ENCODE data around the gene MRM3. TPM values are rescaled to one million over a fixed set of nuclear protein-coding genes. Genes with fewer than 3 reads are reported as not detected.
"Not testable (repeated sequence)": the region's sequence is repeated elsewhere in the genome, so short reads cannot be mapped to it uniquely, and the experiment has no call there.

MRM3 gene
- total RNA-seq, 4 donors from 2014 or later: 20.5 to 33.9 (median 27.8) TPM

DNA sequence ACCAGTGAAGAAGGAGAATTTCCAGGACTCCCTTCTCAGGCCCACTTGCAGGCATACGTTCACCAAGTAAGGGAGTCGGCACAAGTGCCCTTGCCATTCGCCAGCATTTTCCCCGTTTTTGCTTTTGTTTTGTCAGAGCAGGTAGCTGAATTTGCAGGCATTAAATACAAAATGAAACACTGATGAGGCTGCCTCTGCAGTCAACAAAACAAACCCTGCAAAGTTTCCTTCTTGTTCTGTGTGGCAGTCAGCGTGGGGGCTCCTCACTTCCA, 7.9 kb upstream of the MRM3 start:
- Histone ChIP-seq H3K4me3 (no peak overlapping the region), H3K4me1 (no peaks in the 10 kb centered on the region), H3K27ac (no peak overlapping the region), H3K36me3 (peaks cover 0 to 95% of the 10 kb centered on the region in 2 donors), H3K9me3 (no peaks in the 10 kb centered on the region), H3K27me3 (no peaks in the 10 kb centered on the region)
- no peak for ATAC-seq
- TF ChIP-seq POLR2AphosphoS5 (IDR thresholded peaks at IDR 0.05): no peak
- TF ChIP-seq EP300 (IDR thresholded peaks at IDR 0.05): no peak
- TF ChIP-seq, protein P1, sequence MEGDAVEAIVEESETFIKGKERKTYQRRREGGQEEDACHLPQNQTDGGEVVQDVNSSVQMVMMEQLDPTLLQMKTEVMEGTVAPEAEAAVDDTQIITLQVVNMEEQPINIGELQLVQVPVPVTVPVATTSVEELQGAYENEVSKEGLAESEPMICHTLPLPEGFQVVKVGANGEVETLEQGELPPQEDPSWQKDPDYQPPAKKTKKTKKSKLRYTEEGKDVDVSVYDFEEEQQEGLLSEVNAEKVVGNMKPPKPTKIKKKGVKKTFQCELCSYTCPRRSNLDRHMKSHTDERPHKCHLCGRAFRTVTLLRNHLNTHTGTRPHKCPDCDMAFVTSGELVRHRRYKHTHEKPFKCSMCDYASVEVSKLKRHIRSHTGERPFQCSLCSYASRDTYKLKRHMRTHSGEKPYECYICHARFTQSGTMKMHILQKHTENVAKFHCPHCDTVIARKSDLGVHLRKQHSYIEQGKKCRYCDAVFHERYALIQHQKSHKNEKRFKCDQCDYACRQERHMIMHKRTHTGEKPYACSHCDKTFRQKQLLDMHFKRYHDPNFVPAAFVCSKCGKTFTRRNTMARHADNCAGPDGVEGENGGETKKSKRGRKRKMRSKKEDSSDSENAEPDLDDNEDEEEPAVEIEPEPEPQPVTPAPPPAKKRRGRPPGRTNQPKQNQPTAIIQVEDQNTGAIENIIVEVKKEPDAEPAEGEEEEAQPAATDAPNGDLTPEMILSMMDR (IDR thresholded peaks at IDR 0.05): no peak
- TF ChIP-seq POLR2A (IDR thresholded peaks at IDR 0.05): no peak
- WGBS, 2 donors (ENCODE audit: low coverage in 1 of 2): 76 to 84% methylated on average over 4 to 5 of the region's 5 CpGs

DNA sequence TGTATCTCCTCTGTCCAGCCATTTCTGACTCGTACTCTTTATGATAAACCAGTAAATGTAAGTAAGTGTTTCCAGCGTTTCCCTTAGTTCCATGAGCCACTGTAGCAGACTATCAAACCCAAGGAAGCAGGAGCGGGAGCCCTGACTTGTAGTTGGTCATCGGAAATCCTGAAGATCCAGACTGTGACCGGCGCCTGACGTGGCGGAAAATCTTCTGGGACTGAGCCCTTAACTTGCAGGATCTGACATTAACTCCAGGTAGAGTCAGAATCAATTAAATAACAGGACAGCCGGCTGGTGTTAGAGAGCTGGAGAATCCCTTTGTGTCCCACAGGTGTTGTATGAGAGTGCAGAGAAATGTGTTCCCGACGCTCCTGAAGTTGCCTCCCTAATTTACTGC, 4.1 kb upstream of the MRM3 start:
- Histone ChIP-seq H3K4me1 (peaks cover 0 to 20% (median 9%) of the 10 kb centered on the region in 3 donors), H3K9me3 (no peaks in the 10 kb centered on the region), H3K4me3 (no peak overlapping the region), H3K36me3 (peaks cover 0 to 59% of the 10 kb centered on the region in 2 donors), H3K27me3 (no peaks in the 10 kb centered on the region), H3K27ac (no peak overlapping the region)
- no peak for ATAC-seq
- TF ChIP-seq EP300 (IDR thresholded peaks at IDR 0.05) (no peak), POLR2A (IDR thresholded peaks at IDR 0.05) (no peak), POLR2AphosphoS5 (IDR thresholded peaks at IDR 0.05) (no peak)
- TF ChIP-seq, protein P1 (IDR thresholded peaks at IDR 0.05): no peak
- WGBS, 2 donors (ENCODE audit: low coverage in 1 of 2): 63 to 93% methylated on average over 4 to 8 of the region's 11 CpGs

DNA sequence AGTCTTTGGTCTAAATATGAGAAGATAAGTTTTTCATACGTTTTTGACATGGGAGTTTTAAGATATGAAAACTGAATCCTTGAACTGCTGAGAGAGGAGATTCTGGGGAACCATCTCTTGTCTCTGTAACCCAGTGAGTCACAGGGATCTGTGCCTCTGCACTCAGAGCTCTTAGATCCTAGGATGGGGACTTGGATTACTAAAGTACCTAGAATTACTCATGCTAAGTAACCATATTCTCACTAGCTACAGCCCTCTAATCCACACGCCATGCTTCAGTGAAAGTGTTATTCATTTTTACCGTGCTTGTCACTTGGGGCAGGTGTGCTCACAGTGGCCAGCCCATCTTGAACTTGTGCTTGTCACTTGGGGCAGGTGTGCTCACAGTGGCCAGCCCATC, 2.0 kb downstream of the MRM3 start:
- Histone ChIP-seq H3K4me1 (peaks cover 3 to 48% (median 21%) of the 10 kb centered on the region in 3 donors), H3K27me3 (no peaks in the 10 kb centered on the region), H3K4me3 (no peak overlapping the region), H3K9me3 (no peaks in the 10 kb centered on the region), H3K27ac (no peak overlapping the region), H3K36me3 (peaks cover 0 to 37% of the 10 kb centered on the region in 2 donors)
- 65 to 71% methylated on average over 3 of the region's 3 CpGs for WGBS, 2 donors (ENCODE audit: low coverage in 1 of 2)
- no peak for ATAC-seq
- TF ChIP-seq EP300 (IDR thresholded peaks at IDR 0.05): no peak
- no peak for TF ChIP-seq POLR2A (IDR thresholded peaks at IDR 0.05)
- no peak for TF ChIP-seq POLR2AphosphoS5 (IDR thresholded peaks at IDR 0.05)
- TF ChIP-seq, protein P1 (IDR thresholded peaks at IDR 0.05): no peak

DNA sequence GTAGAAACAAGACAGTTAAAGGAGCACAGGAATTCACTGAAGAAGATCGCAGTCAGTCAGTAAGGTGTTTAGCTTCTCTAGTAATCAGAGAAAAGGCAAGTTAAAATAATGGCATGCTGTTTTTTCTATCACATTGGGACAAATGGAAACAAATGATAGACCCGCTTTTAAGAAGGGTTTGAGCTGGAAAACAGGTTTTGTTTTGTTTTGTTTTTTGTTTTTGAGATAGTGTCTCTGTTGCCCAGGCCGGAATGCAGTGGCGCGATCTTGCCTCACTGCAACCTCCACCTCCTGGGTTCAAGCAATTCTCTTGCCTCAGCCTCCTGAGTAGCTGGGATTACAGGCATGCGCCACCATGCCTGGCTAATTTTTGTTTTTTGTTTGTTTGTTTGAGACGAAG, 3.7 kb downstream of the MRM3 start:
- WGBS, 2 donors (ENCODE audit: low coverage in 1 of 2): 89 to 95% methylated on average over 7 of the region's 7 CpGs
- H3K27me3 ChIP-seq, H3K27ac ChIP-seq, H3K4me3 ChIP-seq, H3K9me3 ChIP-seq, ATAC-seq: not testable (repeated sequence)
- H3K4me1 ChIP-seq: peaks cover 3 to 49% (median 21%) of the 10 kb centered on the region in 3 donors
- H3K36me3 ChIP-seq: peaks cover 0 to 50% of the 10 kb centered on the region in 2 donors

DNA sequence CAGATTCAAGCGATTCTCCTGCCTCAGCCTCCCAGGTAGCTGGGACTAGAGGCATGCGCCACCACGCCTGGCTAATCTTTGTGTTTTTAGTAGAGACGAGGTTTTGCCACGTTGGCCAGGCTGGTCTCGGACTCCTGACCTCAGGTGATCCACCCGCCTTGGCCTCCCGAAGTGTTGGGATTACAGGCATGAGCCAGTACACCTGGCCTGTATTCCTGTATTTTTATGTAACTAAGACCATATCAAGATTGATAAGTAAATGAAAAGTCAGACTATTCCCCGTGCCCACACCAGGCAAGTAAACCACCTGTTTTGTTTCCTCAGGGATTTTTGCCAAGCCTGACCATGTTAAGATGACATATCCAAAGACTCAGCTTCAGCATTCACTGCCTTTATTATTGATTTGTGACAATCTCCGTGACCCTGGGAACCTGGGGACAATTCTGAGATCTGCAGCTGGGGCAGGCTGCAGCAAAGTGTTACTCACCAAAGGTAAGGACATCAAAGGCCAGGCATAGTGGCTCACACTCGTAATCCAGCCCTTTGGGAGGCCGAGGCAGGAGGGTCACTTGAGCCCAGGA, 5.6 kb downstream of the MRM3 start:
- Histone ChIP-seq H3K4me3 (no peak overlapping the region), H3K4me1 (peaks cover 3 to 49% (median 16%) of the 10 kb centered on the region in 3 donors), H3K27ac (no peak overlapping the region), H3K27me3 (no peaks in the 10 kb centered on the region), H3K36me3 (peaks cover 0 to 69% of the 10 kb centered on the region in 2 donors), H3K9me3 (no peaks in the 10 kb centered on the region)
- WGBS, 2 donors (ENCODE audit: low coverage in 1 of 2): 85 to 97% methylated on average over 8 to 10 of the region's 12 CpGs
- TF ChIP-seq POLR2A (IDR thresholded peaks at IDR 0.05) (no peak), POLR2AphosphoS5 (IDR thresholded peaks at IDR 0.05) (no peak), EP300 (IDR thresholded peaks at IDR 0.05) (no peak)
- TF ChIP-seq, protein P1 (IDR thresholded peaks at IDR 0.05): no peak
- ATAC-seq: no peak

Data from gastroesophageal sphincter (tissue), 4 donors.